ENCODE data around the gene FGF14.
"Not testable (repeated sequence)": the region's sequence is repeated elsewhere in the genome, so short reads cannot be mapped to it uniquely, and the experiment has no call there.

FGF14 gene

GRCh38 chr13:102012299-102013293 is 389.3 kb downstream of the FGF14 start:
- no peak for DNase-seq (ENCODE audit: low read depth, low spot score)
- no peak overlapping the region for H3K27ac ChIP-seq

- H3K27ac ChIP-seq; DNase-seq (ENCODE audit: low read depth, low spot score): not testable (repeated sequence)
Measured at GRCh38 chr13:102011455-102011854, 390.4 kb downstream of the FGF14 start.

DNA sequence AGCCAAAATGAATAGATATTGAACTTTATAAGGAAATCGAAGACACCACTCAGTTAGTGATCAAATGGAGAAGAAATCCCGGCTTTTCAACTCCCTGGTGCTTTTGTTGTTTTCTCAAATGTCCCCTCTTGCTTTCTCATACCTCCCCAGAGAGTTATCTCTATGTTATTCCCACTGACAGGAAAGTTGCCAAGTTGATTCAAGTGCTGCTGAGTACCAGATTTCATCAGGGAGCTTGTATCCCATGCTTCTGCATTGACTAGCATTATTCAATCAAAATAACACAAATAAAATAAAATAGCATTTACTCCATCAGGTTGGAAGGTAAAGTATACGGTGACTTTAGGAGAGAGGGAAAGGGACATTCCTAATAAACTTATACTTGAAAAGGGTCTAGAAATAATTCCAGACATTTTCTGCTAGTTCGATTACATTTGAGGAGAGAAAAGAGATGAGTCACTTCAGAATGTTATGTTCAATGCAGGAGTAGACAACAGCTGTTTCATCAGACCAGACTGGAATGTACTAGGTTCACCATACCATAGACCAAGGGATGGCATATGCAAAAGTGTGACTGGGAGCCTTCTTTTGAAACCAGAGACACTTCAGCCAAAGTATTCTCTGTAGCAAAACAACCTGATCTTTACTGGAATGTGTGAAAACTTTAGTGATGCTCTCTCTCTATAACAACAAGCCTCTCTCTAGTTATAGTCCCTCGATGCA is 397.8 kb downstream of the FGF14 start:
- DNase-seq (ENCODE audit: low read depth, low spot score) = no peak
- H3K27ac ChIP-seq = no peak overlapping the region

- H3K27ac ChIP-seq = no peak overlapping the region
- no peak for DNase-seq (ENCODE audit: low read depth, low spot score)
Measured at GRCh38 chr13:102002287-102002686, 399.6 kb downstream of the FGF14 start.

- H3K27ac ChIP-seq = no peak overlapping the region
- no peak for DNase-seq (ENCODE audit: low read depth, low spot score)
Measured at GRCh38 chr13:102000764-102001163, 401.1 kb downstream of the FGF14 start.

DNA sequence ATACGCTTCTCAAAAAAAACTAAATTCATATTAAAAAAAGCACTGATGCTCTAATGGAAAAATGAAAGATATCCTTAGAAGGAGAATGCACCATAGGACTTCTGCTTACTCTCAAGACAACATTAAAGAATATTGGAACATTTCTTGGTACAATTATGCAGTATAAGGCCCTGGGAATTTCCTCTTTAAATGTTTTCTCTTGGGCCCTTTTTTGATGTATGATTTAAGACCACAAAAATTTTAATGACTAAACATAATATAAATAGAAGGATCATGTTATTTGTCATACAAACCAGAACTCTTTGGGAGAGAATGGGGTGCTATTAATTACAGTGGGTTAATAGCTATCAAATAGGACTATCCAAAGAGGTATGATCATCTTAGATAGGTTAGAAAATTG is 403.7 kb downstream of the FGF14 start:
- no peak overlapping the region for H3K27ac ChIP-seq
- DNase-seq (ENCODE audit: low read depth, low spot score) = no peak

- no peak overlapping the region for H3K27ac ChIP-seq
- no peak for DNase-seq (ENCODE audit: low read depth, low spot score)
Measured at GRCh38 chr13:101996954-101997353, 404.9 kb downstream of the FGF14 start.

GRCh38 chr13:101989798-101990350 is 412.0 kb downstream of the FGF14 start:
- no peak for DNase-seq (ENCODE audit: low read depth, low spot score)
- no peak overlapping the region for H3K27ac ChIP-seq

DNA sequence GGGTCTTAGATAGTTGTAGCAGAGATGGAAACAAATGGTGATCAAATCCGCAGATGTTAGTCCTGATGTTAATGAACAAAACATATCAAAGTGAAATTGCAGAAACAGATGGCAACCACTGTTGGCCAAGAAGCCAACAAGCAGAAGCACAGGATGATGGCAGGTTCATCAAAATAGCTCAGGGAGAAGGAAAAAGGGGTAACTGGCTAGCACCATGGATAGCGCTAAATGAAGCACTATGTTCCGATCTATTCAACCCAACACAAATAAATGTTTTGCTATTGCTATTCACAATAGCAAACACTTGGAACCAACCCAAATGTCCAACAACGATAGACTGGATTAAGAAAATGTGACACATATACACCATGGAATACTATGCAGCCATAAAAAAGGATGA is 413.7 kb downstream of the FGF14 start:
- no peak overlapping the region for H3K27ac ChIP-seq
- no peak for DNase-seq (ENCODE audit: low read depth, low spot score)

DNA sequence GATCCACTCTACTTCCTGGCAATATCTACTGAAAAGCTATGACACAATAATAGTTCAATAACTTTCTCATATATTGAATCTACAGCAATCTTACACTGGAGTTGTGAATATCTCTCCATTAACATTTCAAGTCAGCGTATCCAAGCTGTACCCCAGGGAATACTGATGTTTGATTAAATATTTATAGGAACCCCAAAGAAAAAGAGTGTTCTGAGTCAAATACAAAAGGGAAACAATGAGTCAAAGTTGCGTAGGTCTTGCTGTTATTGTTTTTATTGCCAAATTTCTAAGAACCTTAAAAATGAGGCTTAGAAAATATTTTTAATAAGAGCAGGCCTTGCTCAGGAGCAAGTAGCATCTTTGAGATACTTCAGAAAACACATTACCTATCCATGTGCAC is 415.5 kb downstream of the FGF14 start:
- no peak for DNase-seq (ENCODE audit: low read depth, low spot score)
- no peak overlapping the region for H3K27ac ChIP-seq

DNA sequence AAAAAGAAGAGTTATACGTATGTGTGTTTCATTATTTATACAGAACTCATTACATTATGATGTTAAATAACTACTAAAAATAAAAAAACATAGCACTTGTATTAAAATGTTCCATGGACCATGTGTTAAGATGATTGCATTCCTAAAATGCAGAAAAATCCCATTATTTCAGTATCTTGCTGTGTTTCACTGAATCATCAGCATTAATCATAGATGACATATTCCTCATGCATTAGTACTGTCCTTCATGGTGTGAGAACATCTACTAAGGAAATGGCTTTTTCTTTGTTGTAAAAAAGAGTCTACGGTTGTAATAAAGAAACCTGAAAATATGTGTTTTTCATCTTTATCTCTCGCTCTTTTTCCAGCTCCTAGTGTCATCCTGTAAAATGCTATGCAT is 416.5 kb downstream of the FGF14 start:
- H3K27ac ChIP-seq = no peak overlapping the region
- no peak for DNase-seq (ENCODE audit: low read depth, low spot score)

DNA sequence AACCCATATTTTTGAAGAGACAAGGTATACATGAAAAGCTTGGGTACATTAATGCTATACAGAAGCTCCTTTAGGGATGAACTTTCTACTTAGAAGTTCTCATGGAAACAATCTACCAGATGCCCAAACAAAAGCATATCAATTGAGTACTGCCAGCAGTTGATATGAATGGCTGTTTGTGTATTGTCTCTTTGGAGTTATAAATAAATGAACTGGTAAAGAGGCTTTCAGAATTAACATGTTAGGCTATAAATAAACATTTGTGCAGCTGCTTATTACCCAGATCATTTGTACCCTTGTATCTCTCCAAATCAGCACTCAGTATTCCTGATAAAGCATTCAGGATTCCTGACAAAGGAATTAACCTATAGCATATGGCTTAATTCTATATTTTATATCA is 418.9 kb downstream of the FGF14 start:
- DNase-seq (ENCODE audit: low read depth, low spot score) = no peak
- H3K27ac ChIP-seq = no peak overlapping the region

DNA sequence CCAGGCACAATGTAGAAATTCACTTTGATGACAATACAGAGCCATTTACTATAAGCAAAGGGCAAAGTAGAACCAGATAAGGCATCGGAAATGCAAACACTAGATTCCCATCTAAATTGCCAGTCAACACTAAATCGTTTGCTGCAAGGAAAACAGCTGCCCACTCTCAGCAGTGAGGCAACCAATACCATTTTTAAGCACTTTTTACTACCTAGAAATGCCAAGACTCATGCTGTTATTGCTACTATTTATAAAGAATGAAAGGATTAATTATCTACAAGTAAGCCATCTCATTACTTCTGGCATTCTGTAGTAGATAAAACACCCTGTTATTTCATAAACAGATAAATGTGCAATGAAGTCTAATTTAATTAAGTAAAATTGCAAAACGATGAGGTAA is 422.0 kb downstream of the FGF14 start:
- DNase-seq (ENCODE audit: low read depth, low spot score) = no peak
- H3K27ac ChIP-seq = no peak overlapping the region

DNA sequence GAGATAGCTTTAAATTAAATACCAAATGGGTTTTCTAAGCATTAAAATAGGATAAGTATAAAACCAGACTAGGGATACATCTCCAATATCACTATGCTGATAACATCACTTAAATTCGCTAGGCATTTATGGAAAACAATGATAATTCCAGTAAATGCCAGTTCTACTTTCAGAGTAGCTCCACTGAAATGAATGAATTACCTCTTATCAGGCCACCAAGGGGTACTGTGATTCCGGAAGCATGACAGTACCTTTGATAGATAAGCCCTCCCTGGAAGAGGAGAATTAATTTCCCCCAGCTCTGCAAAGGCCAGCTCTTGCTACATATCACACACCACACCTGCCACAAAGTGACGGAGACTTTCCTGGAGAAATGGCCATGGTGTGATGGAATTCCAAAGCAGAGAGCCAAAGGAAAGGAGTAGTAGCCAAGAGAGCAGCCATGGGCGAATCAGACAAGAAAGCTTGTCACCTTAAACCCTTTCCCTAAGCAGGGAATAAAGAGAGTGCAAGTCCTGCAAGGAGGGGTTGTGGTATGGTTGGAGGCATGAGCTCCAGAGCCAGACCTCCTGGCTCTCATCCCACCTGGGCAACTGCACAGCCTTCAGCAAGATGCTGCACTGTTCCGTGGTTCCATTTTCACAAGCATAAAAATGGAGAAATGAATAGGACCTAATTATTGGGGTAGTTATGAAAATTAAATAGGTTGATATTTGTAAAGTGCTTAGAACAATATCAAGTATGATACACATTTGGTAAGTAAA is 423.1 kb downstream of the FGF14 start:
- no peak for DNase-seq (ENCODE audit: low read depth, low spot score)

DNA sequence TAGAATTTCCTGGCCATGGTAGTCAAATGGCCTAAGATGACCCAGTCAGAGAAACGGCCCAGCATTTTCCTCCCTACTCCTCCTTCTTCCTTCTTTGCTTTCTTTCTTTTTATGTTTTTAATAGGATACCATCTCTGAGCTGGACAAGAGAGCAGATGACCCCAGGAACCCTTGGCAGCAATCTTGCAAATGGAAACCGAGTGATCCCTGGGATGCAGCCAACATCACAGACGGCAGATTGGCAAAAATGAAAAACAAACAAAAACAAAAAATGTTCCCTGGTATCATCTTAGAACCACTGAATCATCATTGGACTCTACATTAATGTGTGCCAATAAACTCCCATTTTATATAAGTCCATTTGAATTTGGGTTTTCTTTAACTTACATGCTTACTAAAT is 424.4 kb downstream of the FGF14 start:
- no peak overlapping the region for H3K27ac ChIP-seq
- no peak for DNase-seq (ENCODE audit: low read depth, low spot score)

More for the DNA sequence above, 423.1 kb downstream of the FGF14 start:
- no peak overlapping the region for H3K27ac ChIP-seq

DNA sequence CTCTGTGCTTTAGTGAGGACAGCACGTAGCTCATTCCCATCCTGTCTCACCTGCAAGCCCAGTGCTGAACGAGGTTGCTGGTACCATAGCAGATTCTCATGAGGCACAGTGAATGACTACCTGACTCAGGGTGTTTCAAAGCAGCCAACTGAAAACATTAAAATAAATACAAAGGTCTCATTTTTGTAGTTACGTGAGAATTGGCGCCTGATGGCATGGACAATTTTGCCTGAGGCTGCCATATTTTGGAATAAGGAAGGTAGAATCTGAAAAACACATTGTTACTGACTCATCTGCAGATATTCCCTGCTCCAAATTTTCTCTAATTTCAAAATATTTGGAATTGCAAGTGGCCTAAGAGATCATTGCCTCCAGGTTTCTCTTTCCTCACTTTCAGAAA is 429.7 kb downstream of the FGF14 start:
- DNase-seq (ENCODE audit: low read depth, low spot score) = no peak
- no peak overlapping the region for H3K27ac ChIP-seq

DNA sequence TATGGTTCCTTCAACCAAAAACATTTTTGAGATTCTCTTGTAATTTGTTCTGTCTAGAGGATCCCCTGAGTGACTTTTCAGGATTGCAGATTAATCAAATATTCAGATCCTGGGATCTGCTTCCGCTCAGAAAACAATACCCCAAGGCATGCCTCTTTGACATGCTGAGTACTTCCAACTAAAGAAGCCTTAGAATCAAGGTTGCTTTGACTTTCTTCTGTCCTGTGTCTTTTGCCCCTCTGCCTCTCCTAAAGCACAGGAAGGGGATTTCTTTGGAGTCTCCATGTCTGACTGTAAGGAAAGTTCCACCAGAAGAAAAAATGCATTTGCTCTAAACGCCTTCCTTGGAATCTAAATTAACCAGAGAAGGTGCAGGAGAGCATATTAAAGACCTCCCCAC is 431.5 kb downstream of the FGF14 start:
- DNase-seq (ENCODE audit: low read depth, low spot score) = no peak
- H3K27ac ChIP-seq = no peak overlapping the region

GRCh38 chr13:101967781-101968180 is 434.1 kb downstream of the FGF14 start:
- DNase-seq (ENCODE audit: low read depth, low spot score) = no peak
- no peak overlapping the region for H3K27ac ChIP-seq

DNA sequence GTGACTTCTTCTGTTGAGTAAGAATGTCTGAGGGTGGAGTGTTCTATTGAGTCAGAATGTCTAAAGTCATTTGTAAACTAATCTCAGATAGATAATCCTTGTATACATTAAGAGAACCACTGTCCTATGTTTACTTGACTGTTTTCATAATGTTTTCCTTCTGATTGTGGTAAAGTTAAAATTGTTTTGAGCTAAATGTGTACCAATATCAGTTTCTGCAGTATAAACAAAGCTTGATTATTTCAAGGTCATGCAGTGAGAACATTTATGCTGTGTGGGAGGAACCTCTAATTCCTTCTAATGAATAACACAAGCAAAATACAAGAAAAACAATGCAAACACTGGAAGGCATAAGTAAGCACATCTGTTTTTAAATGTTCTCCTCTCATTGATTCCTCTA is 434.6 kb downstream of the FGF14 start:
- H3K27ac ChIP-seq = no peak overlapping the region
- DNase-seq (ENCODE audit: low read depth, low spot score) = no peak

DNA sequence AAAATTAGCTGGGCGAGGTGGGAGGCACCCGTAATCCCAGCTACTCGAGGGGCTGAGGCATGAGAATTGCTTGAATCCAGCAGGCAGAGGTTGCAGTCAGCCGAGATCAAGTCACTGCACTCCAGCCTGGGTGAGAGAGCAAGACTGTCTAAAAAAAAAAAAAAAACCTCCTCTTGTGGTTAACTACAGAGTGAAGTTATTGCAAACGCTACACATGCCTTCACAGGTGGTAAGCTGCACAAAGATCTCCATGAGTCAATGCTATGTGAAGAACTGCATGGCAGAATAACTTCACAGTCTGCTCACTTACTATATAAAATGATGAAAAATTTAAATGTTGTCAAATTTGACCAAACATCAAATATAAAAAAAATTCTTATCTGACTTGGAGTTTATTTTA is 436.8 kb downstream of the FGF14 start:
- no peak for DNase-seq (ENCODE audit: low read depth, low spot score)
- no peak overlapping the region for H3K27ac ChIP-seq
